NCI-H1436 treated with DMSO at 0.1 percent for 48 hours (cell line): ENCODE data around the gene PHGDH.

ENCODE experiments used
- DNase-seq: peaks from one replicate; lab custom pipeline; 2025; lab: John Stamatoyannopoulos, UW

The PHGDH gene

DNA sequence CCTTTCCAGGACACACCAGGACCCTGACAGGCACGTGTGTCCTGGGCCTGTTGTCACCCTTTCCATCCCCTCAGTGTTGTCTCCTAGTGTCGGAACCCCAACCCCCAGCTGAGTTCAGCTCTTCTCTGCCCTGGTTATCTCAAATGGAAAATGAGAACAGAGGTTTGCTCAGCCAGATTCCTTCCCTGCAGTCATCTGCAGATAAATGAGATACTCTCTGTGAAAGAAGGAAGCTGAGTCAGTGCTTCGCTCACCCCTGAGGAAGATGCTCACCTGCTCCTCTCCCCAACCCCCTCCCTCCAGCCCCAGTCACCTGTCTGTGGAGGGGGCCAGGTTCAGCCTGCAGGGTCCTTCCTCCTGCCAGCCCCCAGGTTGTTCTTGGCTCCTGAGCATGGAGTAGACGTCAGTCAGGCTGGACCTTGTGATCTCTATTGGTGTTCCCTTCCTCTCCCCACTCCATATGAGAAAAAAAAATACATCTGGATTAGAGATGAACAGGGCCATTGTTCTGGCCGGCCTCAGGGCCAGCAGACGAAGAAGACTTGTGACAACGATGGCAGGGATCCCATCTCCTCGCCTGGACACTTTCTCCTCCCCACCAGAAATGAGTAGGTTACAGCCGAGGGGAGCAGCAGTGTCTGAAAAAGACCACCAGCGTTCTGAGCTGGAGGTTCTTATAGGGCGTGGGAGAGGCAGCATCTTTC lies 20.9 kb downstream of the PHGDH start:
- no peak for DNase-seq

DNA sequence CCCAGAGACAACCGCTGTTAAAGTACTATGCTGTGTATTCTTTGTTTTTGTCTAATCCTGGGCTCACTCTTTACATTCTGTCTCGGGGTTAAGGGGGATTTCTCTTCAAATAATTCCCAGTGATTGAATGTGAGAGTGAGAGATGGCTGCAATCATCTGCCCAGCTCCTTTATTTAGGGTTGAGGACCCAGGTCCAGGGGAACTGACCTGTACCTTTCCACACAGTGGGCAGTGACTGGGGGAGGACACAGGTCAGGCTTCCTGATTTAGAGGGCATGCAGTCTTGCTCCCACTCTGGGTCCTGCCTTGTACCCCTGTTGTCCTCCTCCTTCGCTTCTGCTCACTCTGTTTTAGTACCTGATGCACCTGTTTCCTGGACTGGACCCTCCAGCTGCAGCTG lies 22.0 kb downstream of the PHGDH start:
- no peak for DNase-seq

DNA sequence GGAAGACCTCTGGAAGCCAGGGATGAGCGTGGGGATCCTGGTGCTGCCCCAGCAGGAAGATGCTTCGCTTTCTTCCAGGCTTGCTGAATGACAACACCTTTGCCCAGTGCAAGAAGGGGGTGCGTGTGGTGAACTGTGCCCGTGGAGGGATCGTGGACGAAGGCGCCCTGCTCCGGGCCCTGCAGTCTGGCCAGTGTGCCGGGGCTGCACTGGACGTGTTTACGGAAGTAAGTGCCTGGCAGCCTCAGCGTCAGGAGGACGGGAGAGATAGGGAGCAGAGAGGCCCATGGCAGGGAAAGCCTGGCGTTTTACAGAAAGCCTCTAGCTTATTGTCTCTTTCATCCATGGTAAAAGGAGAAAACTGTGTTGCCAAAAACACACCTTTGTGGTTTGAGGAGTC lies 23.5 kb downstream of the PHGDH start:
- DNase-seq: no peak

DNA sequence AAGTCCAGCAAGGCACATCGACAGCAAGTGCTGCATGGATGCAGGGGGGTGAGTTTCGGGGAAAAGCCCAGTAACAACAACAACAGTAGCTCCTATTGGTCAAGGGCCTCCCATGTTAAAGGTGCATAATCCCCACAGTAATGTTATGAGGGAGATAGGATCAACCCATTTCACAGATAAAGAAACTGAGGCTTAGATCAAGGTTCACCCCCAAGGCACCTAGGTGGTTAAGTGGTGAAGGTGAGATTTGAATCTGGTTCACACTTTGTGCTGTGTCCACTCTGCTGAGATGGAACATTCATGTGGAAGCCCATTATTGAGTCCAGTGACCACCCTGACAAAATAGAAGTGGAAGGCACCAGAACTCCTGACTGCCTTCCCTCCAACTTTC lies 24.9 kb downstream of the PHGDH start:
- no peak for DNase-seq

DNA sequence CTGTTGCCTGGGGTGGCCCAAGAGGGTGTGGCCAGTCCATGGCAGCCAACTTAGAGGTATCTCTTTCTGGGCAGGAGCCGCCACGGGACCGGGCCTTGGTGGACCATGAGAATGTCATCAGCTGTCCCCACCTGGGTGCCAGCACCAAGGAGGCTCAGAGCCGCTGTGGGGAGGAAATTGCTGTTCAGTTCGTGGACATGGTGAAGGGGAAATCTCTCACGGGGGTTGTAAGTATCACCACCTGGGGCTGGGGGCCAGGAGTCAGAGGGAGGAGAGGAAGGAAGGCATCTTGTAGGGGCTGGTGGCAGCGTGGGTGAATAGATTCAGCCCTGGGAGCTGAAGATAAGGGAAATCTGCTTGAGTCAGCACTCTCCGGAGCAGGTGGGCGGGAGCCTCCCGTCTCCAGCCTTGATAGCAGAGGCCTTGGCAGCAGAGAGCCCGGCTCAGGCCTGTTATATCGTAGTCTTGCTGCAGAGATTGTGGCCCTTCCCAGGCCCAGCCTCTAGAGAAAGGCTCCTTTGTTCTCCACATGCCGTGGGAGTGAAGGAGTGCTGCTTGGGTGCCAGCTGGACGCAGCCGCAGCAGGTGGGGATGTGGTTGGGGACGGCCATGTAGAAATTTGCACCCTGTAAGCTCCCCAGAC lies 25.4 kb downstream of the PHGDH start:
- no peak for DNase-seq

DNA sequence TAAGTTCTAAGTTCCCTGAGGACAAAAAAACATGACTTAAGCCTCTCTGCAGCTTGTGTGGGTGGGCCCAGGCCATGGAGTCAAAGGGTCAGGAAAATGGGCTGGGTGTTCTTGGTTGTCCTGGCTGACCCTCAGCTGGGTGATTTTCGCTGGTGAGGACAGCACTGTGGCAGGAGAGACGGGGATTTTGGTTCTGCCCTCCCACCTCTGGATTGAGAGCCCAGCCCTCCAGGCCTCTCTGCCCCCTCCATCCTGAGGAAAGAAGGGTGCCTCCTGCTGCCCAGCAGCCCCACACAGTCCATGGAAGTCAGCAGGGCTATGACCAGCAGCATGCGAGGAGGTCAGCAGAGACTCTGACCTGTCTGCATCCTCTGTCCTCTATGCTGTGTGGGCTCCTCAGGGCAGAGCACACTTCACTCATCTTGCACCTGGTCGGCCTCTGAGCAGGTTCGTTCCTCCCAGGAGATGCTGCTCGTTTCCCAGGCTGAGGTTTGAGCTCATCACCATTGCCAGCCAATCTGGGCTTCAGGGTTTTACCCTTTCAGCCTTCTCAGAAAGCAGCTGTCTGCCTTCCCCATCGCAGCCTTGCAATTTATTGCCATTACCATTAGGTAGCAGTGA lies 26.5 kb downstream of the PHGDH start:
- DNase-seq: no peak

DNA sequence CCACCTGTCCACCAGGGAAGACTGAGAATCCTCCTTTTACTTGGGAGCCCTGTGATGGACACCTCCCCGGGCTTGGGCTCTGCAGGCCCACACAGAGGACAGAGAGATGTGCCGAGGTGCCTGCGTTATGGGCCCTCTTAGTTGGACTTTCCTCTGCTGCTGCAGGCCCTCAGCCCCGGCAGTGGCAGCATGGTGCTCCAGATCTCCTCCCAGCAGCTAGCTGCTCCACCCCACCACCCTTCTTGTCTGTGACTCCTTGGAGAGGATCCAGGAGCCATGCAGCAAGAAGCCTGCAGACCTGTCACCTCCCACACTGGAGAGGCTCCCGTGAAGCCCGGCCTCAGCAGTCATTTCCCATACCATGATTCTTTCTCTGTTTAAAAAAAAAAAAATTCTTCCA lies 27.4 kb downstream of the PHGDH start:
- no peak for DNase-seq

DNA sequence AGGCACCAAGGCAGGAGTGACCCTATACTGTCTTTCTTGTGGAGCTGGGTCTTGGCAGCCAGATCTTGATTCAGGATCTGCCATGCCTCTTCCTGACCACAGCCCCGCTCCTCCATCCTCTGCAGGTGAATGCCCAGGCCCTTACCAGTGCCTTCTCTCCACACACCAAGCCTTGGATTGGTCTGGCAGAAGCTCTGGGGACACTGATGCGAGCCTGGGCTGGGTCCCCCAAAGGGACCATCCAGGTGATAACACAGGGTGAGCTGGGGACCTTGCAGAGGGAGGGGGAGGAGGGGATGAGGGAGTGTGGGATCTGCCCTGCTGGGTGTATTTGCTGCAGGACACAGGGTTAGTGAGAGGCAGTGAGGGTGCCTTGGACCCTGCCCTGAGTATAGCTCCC lies 28.5 kb downstream of the PHGDH start:
- DNase-seq: no peak

DNA sequence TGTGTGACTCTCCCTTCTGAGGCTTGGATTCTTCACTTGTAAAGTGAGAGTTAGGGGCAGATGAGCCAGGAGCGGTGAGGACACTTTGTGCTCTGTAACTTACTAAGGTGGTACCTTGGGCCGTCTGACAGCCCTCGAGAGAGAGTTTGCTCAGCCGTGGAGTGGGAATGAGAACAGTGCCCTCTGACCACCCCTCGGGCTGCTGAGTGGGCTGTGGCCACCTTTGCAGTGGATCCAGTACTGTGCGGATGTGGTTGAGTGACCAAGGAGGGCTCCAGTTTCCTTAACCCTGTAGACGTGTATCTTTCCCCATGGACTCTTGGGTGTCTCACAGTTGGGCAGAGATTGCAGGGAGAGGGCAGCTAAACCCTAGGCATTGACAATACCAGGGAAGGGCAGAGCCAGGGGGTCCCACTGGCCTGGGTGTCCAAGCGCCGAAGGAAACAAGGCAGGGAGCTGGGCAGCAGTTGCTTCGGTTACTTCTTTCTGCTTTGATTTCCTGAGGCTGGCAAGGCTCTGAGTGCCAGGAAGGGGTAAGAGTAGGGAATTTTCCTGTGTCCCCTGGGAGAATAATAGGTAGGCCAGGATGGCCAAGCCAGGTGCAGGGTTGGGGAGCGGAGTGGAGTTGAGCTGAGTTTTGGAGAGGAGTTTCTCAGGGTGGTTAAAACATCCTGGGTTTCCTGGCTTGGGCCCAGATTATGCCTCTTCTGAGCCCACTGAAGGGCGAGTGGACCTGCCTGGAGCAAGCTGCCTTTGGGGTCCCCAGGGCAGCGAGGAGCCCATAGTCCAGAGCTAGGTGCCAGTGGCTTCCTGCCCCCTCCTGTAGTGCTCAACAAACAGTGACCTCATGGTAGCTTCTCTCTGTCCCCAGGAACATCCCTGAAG lies 29.4 kb downstream of the PHGDH start:
- DNase-seq: no peak

DNA sequence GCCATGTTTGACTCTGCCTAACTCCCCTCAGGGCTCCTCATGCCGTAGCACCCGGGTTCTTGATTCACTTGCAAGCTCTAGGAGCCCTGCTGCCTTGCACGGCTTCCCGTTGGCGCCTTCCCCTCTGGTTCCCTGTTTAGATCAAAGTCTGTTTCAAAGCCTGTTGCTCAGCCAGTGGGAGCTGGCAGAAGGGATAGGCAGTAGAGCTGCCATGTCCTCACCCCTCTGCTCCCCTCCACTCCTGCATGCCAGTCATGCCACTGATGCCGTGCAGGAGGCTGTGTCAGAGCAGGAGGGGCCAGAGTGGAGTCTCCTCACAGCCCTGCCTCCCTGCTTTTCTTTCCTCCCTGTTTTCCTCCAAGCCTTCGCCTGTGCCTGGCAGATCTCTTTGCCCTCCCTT lies 30.5 kb downstream of the PHGDH start:
- no peak for DNase-seq

DNA sequence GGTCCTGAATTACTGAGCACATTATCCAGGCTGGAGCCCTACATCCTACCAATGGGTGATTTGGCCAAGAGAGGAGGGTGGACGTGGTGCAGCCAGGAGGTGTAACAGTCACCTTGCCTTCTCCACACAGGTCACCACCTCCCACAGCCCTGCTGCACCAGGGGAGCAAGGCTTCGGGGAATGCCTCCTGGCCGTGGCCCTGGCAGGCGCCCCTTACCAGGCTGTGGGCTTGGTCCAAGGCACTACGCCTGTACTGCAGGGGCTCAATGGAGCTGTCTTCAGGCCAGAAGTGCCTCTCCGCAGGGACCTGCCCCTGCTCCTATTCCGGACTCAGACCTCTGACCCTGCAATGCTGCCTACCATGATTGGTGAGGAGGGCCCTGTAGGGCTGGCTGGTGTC lies 30.9 kb downstream of the PHGDH start:
- DNase-seq: no peak

DNA sequence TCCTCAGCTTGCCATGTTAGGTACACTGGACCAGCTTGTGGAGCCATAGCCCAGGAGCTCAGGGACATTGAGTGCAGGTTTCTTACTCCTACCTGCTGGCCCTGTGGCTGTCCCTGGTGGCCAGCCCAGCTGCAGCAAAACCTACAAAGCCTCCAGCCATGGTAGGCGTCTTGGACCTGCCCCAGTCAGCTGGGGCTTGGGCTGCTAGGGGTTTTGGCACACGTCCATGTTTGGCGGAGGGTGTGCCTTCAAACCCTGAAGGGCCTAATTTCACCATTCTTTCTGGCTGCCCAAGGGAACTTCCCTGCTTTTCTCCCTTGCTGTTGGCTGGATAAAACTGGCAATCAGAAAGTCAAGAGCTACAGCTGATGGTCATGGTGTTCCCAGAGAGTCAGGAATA lies 31.6 kb downstream of the PHGDH start:
- DNase-seq: no peak

DNA sequence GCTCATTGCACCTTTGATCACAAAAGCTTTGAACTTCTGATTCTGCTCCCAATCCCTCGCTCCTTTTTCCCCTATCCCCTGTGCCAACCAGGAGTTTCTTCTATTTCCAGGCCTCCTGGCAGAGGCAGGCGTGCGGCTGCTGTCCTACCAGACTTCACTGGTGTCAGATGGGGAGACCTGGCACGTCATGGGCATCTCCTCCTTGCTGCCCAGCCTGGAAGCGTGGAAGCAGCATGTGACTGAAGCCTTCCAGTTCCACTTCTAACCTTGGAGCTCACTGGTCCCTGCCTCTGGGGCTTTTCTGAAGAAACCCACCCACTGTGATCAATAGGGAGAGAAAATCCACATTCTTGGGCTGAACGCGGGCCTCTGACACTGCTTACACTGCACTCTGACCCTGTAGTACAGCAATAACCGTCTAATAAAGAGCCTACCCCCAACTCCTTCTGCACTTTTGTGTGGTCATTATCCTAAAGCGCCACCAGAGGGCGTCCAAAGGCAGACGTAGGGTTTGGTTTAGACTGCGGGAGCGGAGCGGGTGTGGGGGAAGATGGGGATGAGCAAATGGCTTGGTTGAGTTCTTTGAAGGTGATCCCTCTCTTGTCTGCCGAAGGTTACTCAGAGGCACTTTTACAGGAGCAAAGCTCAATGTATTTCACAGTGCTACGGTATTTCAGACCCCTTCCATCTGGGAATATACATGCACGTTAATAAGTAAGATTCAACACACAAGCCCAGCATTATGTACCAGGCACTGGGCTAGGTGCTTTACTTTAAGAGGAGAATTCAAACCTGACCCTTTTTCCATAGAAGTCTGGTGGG lies 32.3 kb downstream of the PHGDH start:
- no peak for DNase-seq

DNA sequence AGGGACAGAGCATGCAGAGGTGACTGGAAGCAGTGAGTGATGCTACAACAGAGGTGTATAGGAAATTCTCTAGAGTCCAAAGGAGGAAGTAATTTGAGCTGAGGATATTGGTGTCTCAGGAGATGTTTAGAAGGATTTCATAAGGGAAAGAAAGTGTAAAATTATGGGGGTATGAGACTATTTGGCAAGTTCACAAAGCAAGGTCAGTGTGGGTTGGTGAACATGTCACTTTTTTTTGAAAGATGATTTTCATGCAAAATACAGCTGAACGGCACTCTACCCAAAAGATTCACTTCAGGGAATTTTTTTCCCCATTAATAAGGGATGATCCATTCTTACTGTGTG lies 32.8 kb downstream of the PHGDH start:
- no peak for DNase-seq

DNA sequence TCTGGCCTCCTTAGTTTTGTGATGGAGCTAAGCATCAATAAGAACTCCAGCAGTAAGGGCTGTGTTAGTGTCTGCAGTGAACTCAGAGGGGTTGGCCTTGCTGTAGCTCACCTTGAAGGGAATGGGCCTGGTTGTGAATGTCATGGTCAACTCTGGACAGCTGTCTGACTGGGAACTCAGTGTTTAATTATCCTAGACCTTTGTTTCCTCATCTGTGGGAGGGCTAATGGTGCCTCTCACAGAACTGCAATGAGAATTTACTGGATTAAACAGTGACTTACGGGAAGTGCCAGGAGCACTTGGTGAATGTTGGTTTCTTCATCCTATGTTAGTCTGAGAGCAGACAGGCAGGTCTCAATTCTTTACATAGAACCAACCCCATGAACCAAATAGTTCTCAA lies 33.3 kb downstream of the PHGDH start:
- DNase-seq: no peak

DNA sequence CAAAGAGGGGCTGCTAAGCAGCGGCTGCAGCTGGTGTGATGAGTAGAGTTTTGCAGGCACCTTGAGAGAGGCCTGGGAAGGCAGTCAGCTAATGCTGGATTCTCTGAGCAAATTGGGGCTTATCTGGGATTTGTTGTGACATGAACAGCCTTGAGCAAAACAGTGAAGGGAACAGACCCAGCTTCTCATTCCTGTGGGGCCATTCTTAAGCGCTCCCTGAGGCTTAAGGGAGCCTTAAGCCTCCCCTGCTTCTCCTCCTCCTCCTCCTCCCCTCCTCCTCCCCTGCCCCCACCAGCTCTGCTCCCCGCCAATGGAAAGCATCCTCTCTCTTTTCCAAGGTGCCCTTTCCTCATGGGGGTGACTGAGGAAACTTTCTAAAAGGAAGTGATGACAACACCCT lies 35.7 kb downstream of the PHGDH start:
- DNase-seq: no peak

DNA sequence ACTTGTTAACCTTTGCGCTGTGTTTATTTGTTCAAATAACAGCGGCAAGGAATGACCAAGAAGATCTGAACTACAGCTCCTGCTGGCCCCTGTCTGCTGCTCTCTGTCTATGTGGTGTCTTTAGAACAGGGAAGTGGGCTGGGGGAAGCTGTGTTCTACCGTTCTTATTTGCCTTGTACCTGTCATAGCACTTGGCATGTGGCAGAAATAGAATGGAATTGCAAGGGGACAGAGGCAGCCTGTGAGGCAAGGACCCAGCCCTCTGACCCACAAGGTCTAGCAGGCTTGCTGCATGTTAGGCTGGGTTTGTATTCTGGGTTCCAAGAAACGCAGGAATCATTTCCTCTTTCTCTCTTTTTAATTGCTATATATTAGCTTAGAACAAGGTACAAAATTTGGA lies 36.3 kb downstream of the PHGDH start:
- DNase-seq: no peak

DNA sequence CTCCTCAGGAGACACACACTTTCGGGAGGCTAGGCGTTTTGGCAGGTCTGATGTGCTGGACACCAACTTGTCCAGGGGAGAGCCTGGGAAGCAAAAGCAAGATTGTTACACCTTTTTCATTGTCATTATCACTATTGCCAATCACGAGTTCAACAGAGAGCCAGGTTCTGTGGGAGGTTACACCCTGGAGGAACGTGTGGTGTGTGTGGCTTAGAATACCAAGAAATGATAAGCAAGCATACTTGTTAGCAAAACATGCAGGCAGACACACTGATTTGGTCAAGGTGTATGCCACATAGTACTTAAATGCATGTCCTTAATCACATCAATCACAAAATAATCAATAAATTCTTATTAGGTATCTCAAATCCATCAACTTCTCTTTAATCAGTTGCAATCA lies 40.9 kb downstream of the PHGDH start:
- DNase-seq: no peak

DNA sequence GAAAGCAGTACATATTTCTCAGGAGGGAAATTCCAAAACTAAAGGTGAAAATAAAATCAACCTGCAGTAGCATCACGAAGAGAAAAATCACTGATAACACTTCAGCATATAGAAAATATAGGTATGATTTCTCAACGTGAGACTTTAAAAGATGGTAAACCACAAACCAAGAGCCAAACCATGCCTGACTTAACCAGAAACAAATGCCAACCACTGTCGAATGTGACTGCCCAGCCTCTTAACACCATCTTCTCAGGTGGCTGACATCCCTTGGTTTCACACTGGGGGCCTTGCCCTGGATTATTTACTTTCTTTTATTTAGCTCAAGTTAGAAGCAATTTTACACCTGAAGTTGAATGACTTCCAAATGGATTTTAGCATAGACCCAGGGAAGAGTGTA lies 46.9 kb downstream of the PHGDH start:
- DNase-seq: no peak

DNA sequence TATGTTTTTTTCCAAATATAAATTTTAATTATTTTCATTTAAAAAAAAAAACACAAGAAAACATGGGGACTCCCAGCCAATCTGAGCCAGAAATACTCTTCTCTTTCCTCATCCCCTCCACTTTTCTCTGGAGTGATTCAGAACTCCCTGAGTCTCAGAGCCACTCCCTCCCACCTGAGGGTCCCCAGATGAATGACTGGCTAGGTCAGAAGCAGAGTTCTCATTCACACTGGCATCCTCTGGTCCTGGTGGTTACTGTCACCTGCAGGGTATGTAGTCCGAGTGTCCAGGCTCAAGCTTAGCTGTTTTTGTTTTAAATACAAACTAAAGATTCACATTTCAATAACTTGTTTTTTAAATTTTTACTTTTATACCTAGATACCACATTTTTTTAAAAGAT lies 50.7 kb downstream of the PHGDH start:
- DNase-seq: no peak

DNA sequence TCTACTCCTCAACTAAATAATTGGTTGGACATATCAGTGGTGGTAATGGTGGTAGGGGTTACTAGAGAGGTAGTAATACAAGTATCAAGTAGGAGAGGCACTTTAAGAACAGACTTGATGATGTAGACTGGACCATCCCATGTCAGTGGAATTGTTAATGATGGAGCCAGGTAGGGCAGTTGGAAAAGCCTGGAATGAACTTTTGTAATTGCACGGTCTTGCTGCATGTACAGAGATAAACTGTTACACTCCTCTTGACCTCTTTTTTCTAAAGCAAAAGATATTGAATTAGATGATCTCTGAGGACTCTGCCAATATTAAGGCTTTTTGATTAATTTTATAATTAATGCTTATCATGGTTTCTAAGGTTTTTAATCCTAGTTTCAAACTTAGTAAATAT lies 51.2 kb downstream of the PHGDH start:
- DNase-seq: no peak

DNA sequence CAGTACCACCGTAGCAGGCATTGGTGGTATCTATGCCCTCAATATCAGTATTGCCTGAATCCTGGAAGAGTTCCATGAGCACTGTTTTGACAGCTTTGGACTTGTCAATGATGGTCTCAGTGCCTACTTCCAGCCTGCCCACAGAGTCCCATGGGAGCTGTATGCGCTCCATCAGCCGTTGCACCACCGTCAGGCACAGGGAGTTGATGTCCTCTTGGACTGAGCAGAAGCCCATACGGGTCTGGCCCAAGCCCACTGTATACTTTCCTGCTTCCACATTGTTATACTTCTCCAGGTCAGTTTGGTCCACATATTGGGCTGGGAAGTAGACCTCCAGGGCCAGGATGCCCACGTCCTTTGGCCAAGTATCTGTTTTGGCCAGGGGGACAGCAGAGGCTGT lies 52.5 kb downstream of the PHGDH start:
- no peak for DNase-seq
